GM19035 (cell line): ENCODE measurements around the gene ATP6V0C.
"Not testable (repeated sequence)": the region's sequence is repeated elsewhere in the genome, so short reads cannot be mapped to it uniquely, and the experiment has no call there.

Experiments used
- ATAC-seq: cut with Tn5 transposase; IDR thresholded peaks from one replicate; pipeline ENCODE4 v1.9.1; 2021; ENCODE audit not compliant: unreplicated experiment

The ATP6V0C gene

DNA sequence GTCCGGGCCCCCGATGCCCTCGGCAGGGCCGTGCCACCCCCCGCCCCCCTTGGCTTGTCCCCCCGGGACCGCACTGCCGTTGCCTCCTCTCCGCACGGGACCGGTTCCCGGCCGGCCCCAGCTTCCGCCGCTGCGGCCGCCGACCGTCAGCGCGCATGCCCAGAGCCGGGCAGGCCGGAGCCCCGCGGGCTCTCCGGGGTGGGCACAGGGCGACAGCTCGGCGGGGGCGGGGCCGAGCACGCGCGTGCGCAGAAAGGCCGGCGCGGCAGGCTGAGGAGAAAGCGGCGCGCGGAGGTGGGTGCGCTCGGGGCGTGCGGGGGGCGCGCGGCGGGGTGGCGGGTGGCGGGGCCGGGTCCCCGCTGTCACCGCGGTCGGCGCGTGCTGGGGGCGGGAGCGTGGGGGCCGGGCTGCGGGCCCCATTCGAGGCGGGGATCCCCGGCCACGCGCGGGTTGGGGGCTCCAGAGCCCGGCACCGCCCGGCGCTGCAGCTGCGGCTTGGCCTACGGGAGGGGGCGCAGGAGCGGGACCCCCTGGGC is 38.8 kb upstream of the ATP6V0C start, which contains the start of gene TBC1D24:
Gene TBC1D24, plus strand, starts transcription at position 251 of the 536 bp plus-strand sequence. CDS start 21,022 bp downstream, outside the sequence.
- ATAC-seq: peak; percentile 75

- no peak for ATAC-seq
These were observed 38.1 kb upstream of the ATP6V0C start for GRCh38 chr16:2475413-2476344.

DNA sequence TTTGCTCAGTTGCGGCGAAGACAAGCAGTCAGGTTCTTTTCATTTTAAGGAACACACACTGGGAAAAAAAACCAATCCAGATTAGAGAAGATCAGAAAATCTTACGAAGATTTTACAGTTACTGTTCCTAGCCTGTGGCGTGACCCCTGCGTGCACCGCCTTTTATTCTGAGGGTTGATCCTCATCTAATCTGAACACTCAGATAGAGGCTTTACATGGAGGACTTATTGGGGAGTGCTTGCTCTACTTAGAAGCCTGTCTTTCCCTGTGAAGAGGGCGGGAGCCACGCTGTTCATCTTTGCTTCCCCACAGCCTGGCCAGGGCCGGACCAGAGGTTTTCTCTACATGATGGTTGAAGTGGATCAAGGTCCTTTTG is 37.4 kb upstream of the ATP6V0C start:
- no peak for ATAC-seq

DNA sequence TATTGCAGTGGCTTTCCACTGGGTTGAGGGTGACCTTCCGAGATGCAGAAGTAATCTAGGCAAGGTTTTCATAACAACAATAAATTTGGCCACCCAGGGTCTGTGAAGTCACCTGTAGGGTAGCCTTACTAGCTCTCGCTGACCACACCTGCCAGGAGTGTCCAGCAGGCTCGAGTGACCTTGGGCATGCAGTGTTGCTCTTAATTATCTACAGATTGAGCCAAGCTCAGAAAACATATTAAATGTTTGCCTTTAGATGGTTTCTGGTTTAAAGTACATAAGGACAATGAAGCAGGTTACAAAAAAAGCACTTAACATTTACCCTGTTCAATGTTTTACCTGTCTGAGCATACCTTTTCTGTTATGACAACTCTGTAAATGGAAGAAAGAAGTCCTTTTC is 37.0 kb upstream of the ATP6V0C start:
- ATAC-seq: no peak

GRCh38 chr16:2477327-2477726 is 36.4 kb upstream of the ATP6V0C start:
- no peak for ATAC-seq

DNA sequence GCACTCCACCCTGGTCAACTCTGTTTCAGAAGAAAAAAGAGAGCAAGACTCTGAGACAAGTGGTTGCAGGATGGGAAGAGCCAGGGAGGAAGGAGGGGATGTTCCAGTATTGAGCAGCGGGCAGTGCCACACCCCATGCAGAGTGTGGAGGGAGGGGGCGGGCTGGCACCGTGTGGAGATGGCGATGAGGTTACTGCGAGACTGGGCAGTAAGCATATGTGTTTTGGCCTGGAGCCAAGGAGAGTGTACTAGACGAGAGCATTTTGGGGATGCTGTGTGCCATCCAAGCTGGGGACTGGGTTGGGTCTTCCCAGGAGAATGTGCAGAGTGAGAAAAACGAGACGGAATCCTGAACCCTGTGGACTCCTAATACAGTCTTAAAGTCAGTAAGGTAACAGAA is 35.5 kb upstream of the ATP6V0C start:
- ATAC-seq: no peak

DNA sequence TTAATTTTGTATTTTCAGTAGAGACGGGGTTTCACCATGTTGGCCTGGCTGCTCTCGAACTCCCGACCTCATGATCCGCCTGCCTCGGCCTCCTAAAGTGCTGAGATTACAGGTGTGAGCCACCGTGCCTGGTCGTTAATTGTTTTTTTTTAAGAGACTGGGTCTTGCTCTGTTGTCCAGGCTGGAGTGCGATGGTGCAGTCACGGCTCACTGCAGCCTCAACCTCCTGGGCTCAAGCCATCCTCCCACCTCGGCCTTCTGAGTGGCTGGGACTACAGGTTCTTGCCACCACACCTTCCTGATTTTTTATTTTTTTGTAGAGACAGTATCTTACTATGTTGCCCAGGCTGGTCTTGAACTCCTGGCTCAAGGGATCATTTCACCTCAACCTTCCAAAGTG is 33.8 kb upstream of the ATP6V0C start:
- not testable (repeated sequence) for ATAC-seq

DNA sequence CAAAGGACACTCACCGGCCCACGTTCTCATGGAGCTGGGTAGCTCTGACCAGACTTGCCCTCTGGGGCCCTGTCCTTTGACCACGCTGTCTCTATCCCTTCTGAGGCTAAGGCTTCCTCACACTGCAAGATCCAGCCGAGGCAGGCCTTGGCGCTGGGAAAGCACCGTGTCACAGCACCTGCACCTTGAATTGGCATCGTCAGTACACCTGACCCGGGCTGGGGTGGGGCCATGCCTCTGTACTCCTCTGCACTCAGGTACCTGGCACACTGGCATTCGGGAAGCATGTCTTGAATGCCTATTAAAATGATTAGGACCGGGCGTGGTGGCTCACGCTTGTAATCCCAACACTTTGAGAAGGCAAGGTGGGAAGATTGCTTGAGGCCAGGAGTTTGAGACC is 32.8 kb upstream of the ATP6V0C start:
- no peak for ATAC-seq

DNA sequence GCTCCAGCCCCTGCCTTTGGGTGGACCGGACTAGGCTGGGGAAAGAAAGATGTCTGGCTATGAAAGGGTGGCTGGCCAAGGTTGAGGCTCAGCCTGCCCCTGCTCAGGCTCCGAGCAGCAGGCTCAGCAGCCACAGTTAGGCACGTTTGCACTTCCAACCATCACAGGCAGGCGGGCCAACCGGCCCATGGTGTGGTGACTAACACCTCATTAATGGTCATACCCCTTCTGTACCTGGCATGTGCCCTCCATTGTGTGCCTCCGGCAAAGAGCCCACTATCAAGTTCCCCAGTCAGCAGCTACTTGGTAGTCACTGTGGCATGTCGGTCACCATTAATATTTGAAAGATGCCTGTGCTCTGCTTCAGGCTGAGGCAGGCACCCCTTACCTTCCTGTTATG is 32.1 kb upstream of the ATP6V0C start:
- no peak for ATAC-seq

GRCh38 chr16:2482249-2482648 is 31.5 kb upstream of the ATP6V0C start:
- ATAC-seq: no peak

GRCh38 chr16:2482708-2483534 is 30.8 kb upstream of the ATP6V0C start:
- ATAC-seq: no peak

GRCh38 chr16:2483939-2484897 is 29.5 kb upstream of the ATP6V0C start:
- ATAC-seq: no peak

DNA sequence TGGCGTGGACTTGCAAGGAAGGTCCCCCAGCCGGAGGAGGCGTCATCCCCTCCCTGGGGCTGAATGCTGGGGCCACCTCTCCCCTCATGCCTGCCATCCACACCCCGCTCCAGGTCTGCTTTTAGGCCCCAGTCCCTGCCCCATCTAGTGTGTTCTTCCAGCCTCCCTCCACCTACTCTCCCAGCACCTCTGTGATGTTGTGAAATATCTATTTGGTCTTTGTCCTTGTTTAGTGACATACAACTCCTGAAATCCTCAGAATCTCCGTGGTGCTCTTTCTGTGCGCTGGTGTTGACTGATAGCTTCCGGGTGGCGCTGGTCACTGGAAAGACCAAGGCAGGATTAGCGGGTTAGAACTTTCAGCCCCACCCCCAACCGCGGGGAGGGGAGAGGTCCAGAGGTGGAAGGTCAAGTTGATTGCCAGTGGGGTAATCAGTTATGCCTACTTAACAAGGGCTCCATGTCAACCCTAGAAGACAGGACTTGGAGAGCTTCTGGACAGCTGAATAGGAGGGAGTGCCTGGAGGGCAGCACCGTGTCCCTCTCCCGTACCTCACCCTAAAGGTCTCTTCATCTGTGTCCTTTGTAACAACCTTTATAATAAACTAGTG is 28.7 kb upstream of the ATP6V0C start:
- ATAC-seq: no peak

DNA sequence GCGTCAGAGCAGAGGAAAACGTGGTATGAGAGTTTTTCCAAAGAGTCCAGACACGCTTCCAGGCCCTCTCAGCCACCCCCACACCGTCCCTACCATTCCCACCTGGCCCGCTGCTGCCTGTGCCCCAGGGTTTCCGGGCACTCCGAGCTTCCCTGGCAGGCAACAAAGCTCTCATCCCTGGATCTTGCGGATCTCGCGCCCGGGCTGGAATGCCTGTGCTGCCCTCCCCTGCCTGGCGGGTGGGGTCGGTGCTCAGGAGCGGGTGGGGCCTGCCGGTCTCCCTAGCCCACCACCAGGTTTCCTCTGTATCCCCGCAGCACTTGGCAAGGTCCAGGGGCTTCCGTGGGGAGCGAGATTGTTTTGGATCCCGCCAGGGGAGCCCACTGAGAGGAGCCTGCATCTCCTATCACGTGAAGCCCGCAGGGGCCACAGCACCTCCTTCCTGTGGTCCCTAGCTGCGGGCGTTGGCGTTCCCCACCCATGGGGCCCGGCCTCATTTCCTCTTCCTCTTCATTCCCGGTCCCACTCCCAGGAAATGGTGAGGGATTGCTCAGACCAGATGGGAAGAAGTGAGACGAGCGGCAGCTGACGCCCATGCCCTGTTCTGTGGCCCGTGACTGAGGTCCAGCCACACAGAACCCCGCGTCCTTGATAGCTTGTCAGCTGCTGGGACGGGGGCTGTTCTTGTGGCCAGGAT is 27.8 kb upstream of the ATP6V0C start:
- no peak for ATAC-seq

DNA sequence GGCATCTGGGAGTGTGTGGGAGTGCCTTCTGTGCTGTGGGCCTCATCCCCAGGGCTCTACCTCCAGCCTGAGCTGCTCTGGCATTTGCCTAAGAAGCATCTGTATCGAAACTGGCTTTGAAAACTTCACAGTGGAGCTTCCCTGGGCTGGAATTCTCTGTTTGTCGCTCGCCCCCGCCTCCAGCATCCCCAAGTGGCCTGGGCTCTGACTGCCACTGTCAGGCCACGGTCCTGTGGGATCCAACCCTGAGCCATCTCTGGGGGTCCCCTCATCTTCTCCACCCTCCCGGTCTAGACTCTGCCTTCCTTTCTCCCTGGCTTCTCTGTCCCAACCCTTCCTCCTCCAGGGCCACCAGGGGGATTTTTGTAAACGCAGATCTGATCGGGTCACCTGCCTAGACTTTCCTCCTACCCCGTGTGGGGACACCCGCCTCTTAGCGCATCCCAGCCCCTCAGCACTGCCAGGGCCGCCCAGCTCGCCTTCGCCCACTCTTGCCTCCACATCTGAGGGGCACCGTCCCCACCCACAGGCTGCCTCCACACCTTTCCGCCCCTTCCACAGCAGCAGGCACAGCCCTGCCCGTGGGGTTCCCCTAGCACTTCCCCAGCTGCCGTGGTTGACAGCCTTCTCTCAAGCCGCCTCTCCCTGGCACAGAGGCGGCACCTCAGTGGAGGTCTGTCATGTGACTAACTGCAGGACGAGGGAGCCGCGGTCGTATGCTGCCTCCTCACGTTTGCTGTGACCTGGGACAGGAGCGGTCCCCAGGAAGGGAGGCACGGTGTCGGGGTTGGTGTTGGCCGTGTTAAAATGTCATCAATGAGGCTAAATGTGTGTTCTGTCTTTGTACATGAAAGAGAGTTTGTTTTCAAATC is 26.9 kb upstream of the ATP6V0C start:
- no peak for ATAC-seq

DNA sequence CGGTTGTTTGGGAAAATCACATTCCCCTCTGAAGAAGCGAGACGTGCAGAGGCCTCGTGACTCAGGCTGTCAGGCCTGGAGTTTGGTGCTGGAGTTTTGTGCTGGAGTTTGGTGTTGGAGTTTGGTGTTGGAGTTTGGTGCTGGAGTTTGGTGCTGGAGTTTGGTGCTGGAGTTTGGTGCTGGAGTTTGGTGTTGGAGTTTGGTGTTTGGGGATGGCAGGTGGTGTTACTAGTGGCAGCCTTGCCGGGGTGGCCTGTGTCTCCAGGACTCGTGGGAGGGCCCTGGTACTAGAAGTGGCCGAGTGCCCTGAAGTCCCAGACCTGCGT is 26.3 kb upstream of the ATP6V0C start:
- ATAC-seq: no peak

GRCh38 chr16:2487903-2488531 is 25.7 kb upstream of the ATP6V0C start:
- no peak for ATAC-seq

GRCh38 chr16:2489581-2489980 is 24.2 kb upstream of the ATP6V0C start:
- no peak for ATAC-seq
